Hematopoietic multipotent progenitor cell treated with erythropoietin and hydrocortisone succinate and interleukin-3 and kit ligand, for 15 days (in vitro differentiated cells): Measurements from ENCODE around the gene MICALL2.

Experiments
- DNase-seq: peaks from one replicate; pipeline ENCODE4 v3.0.0-alpha.2; 2015; ENCODE audit warnings: low spot score

MICALL2 gene

DNA sequence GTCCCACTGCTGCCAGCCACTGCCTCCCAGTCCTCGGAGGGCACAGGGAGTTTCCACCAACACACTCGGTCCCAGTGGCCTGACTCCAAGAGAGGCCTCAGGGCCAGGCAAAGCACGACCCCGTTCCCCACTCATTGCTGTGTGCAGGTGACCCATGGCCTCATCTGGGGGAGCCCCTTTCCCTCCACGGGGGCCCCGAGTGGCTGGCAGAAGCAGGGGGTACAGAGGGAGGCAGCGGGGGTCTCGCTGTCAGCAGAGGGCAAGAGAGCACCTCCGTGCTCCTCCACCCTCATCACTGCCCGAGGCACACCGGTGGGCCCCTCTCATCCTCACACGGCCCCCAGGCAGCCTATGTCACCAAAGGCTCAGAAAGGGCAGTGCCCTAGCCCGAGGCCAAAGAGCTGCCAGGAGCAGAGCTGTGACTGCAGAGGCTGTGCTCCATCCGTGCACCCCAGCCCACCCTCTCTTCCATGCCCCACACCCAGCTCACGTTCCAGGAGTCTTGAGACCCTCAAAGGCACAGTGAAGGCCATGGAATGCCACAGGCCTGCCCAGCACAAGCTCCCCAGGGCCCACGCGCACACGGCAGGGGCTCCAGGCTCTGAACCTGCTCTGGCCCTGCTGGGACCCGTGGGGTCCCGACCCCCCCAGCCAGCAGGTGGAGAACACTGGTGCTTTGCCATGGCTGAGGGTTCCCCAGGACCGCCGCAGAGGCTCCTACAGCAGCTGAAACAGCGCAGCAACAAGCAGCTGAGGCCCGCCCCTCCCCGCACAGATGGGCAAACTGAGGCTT lies 25.9 kb downstream of the MICALL2 start:
- DNase-seq = no peak

DNA sequence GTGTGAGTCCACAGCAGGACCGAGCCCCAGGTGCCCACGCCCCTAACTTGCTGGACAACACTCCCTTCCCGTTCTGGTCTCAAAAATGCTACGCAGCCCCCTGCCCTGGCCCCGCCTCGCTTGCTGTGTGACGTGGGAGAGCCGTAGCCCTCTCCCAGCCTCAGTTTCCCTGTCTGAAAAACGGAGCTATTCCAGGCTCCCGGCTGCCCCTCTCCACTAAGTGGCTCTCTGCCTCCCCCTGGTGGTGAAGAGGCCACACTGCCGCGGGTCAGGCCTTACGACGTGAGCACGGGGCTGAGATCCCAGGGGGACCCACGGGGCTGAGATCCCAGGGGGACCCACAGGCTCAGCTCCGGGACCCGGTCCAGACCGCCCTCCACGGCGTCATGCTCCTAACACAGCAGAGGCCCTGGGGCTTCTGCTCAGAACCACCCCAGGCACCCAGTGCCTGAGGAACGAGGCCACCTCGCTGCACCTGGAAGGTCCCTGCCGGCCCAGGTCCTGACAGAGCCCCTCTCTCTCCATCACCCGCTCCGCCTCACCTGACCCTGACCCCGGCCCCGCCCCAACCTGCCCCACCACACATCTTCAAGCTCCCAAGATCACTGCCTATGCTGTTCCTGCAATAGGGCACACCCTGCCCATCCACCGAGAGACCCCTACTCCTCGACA lies 26.7 kb downstream of the MICALL2 start:
- peak; percentile 84 for DNase-seq

DNA sequence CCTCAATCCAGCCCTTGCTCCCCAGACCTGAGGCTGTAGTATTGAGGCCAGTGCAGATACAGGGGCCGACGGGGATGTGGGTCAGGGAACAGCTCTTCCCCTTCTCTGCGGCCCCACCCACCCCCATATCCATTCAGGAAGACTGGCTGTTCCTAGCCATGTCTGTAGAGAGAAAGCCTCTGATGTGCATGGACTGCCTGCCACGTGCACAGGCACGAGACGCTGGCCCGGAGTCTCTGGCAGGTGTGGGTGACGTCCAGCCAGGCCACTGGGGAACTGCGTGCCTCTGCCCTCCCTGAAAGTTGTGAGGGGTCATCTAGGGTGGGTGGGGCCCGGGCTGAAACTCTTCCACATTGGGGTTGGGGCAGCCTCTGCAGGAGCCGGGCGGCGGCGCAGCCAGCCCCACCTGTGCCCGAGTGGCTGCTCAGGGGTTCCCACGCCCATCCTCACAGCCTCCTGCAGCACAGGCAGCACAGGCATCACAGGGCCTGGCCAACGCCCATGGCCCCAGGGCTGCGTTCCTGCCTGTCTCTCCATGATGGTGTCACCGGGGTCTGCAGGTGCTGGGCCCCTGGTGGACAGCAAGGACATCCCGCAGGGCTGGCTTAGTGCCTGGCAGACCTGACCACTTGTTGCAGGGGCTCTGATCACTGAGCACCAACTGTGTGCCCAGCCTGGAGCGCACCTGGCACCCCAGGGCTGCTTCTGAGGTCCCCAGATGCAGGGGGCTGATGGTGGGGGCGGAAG lies 27.5 kb downstream of the MICALL2 start:
- DNase-seq = no peak

DNA sequence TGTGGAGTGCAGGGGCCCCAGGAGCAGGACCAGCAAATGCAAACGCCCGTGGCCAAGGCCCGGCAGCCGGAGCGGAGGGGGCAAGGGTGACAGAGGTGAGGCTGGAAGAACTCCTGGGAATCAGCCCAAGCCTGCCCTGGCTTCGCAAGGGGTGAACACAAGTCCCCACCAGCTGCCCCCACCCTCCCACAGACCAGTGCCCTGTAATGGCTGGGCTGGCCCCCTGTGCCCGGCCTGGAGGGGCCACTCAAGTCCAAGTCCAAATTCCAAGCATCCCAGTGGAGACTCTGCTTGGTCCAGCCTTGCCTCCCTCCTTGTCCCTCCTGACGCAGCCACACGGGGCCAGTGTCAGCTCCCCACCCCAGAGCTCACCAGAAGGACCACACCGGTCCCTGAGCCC lies 28.0 kb downstream of the MICALL2 start:
- no peak for DNase-seq

GRCh38 chr7:1430056-1430845 lies 29.0 kb downstream of the MICALL2 start:
- DNase-seq = no peak

GRCh38 chr7:1428941-1429501 lies 30.2 kb downstream of the MICALL2 start:
- DNase-seq = no peak

DNA sequence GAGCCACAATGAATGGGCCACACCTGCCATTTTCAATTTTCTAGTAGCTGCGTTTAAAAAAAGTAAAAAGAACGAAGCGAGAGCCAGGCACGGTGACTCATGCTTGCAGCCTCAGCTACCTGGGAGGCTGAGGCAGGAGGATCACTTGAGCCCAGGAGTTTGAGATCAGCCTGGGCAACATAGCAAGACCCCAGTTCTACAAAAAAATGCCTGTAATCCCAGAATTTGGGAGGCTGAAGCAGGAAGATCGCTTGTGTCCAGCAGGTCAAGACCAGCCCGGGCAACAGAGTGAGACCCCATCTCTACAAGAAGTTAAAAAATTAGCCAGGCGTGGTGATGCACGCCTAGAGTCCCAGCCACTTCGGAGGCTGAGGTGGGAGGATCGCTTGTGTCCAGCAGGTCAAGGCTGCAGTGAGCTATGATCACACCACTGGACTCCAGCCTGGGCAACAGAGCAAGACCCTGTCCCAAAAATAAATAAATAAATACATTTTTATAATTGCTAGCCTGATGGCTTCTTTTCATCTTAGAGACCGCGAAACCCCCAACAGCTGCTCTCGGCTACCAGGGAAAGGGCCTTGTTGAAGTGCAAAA lies 32.1 kb downstream of the MICALL2 start:
- DNase-seq = no peak

- DNase-seq = no peak
Measured at GRCh38 chr7:1426474-1426873, 32.8 kb downstream of the MICALL2 start.

- no peak for DNase-seq
Measured at GRCh38 chr7:1425292-1426136, 33.8 kb downstream of the MICALL2 start.

- DNase-seq = no peak
Measured at GRCh38 chr7:1424041-1424440, 35.2 kb downstream of the MICALL2 start.

- DNase-seq = no peak
Measured at GRCh38 chr7:1423264-1423811, 35.9 kb downstream of the MICALL2 start.

GRCh38 chr7:1422512-1423263 lies 36.6 kb downstream of the MICALL2 start:
- DNase-seq = no peak

- DNase-seq = no peak
Measured at GRCh38 chr7:1421946-1422345, 37.3 kb downstream of the MICALL2 start.

DNA sequence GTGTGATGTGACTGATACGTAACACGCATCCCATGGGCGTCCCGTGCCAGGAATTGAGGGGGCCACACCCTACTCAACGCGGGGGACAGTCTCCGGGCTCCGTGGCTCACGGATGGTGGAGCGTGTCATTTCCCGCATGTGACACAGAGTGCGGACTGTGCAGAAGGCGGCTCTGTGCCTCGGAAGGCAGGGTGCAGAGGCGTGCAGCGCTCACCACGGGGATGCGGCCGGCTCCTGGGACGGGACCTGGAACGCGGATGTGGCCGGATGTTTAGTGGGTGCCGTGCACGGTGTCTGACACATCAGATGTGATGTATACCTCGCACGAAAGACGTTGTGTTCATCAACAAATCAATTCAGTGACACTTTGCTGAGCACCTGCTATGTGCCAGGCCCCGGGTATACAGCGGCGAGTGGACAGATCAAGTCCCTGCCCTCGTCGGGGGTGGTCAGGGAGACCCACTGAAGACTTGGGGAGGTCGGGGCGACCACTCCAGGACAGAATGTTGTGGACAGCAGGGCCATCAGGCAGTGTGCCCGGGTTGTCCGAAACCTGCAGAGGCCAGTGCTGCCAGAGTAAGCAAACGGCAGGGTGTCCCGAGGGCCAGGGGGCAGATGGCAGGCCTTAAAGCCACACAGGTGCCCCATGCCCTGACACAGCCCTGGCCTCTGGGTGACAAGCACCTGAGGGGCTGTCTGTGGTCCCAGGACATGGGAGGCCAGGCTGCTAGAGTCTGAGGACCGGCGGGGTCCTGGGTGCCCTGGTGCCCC lies 38.1 kb downstream of the MICALL2 start:
- DNase-seq = no peak

DNA sequence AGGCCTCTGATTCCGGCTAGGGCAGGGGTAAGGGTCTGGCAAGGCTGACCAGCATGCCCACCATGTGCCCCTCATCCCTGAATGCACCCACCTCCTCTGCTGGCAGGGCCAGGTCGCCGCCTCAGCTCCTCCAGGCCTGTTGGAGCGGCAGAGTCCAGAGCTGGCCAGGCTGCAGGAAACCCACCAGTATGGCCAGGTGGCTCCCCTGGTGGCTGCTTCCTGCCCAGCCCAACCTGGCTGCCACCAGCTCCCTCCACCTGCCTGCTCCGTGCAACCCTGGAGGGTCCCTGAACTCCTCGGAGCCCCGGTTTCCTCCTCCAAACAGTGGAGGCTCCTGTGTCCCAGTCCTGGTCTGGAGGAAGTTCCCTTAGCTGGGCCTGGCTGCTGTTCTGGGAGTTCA lies 39.6 kb downstream of the MICALL2 start:
- no peak for DNase-seq

DNA sequence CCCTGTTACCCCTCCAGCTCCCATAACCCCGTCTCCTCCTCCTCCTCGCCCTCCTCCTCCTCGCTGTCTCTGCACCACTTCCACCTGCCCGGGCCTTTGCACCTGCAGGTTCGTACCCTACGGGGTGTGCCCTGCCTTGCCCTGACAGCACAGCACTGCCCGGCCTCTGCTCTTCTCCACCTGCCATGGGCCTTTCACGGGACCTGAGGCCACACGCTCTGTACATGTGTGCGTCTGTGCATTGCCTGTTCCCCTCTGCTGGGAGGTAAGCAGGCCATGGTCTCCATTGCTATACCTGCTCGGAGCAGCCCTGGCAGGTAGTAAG lies 40.0 kb downstream of the MICALL2 start:
- DNase-seq = no peak

- peak; percentile 40 for DNase-seq
Measured at GRCh38 chr7:1418505-1419309, 40.6 kb downstream of the MICALL2 start.
